ENCODE data around the gene STK24.

- TF ChIP-seq POLR2AphosphoS5 (IDR thresholded peaks at IDR 0.05; ENCODE audit: low read depth, low read length) (no peak), TCF12 (IDR thresholded peaks at IDR 0.05) (no peak), YY1 (IDR thresholded peaks at IDR 0.05; ENCODE audit: low read depth) (no peak), EZH2phosphoT487 (IDR thresholded peaks at IDR 0.05; ENCODE audit: borderline replicate concordance, low read depth) (no peak), RAD21 (IDR thresholded peaks at IDR 0.05; ENCODE audit: low read length) (no peak), SIN3A (IDR thresholded peaks at IDR 0.05; ENCODE audit: borderline replicate concordance, low read depth, low read length) (no peak), GABPA (IDR thresholded peaks at IDR 0.05; ENCODE audit: low read depth) (no peak), SMC3 (IDR thresholded peaks at IDR 0.05; ENCODE audit: low read depth, low read length) (no peak), EP300 (IDR thresholded peaks at IDR 0.05; ENCODE audit: borderline replicate concordance in 1 of 2, low read depth in 1 of 2, low read length in 1 of 2) (no peak)
- TF ChIP-seq, protein P1, sequence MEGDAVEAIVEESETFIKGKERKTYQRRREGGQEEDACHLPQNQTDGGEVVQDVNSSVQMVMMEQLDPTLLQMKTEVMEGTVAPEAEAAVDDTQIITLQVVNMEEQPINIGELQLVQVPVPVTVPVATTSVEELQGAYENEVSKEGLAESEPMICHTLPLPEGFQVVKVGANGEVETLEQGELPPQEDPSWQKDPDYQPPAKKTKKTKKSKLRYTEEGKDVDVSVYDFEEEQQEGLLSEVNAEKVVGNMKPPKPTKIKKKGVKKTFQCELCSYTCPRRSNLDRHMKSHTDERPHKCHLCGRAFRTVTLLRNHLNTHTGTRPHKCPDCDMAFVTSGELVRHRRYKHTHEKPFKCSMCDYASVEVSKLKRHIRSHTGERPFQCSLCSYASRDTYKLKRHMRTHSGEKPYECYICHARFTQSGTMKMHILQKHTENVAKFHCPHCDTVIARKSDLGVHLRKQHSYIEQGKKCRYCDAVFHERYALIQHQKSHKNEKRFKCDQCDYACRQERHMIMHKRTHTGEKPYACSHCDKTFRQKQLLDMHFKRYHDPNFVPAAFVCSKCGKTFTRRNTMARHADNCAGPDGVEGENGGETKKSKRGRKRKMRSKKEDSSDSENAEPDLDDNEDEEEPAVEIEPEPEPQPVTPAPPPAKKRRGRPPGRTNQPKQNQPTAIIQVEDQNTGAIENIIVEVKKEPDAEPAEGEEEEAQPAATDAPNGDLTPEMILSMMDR (IDR thresholded peaks at IDR 0.05): no peak
- TF ChIP-seq, protein P2, sequence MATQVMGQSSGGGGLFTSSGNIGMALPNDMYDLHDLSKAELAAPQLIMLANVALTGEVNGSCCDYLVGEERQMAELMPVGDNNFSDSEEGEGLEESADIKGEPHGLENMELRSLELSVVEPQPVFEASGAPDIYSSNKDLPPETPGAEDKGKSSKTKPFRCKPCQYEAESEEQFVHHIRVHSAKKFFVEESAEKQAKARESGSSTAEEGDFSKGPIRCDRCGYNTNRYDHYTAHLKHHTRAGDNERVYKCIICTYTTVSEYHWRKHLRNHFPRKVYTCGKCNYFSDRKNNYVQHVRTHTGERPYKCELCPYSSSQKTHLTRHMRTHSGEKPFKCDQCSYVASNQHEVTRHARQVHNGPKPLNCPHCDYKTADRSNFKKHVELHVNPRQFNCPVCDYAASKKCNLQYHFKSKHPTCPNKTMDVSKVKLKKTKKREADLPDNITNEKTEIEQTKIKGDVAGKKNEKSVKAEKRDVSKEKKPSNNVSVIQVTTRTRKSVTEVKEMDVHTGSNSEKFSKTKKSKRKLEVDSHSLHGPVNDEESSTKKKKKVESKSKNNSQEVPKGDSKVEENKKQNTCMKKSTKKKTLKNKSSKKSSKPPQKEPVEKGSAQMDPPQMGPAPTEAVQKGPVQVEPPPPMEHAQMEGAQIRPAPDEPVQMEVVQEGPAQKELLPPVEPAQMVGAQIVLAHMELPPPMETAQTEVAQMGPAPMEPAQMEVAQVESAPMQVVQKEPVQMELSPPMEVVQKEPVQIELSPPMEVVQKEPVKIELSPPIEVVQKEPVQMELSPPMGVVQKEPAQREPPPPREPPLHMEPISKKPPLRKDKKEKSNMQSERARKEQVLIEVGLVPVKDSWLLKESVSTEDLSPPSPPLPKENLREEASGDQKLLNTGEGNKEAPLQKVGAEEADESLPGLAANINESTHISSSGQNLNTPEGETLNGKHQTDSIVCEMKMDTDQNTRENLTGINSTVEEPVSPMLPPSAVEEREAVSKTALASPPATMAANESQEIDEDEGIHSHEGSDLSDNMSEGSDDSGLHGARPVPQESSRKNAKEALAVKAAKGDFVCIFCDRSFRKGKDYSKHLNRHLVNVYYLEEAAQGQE (IDR thresholded peaks at IDR 0.05; ENCODE audit: low read depth, low read length): no peak
- TF ChIP-seq, protein P3, sequence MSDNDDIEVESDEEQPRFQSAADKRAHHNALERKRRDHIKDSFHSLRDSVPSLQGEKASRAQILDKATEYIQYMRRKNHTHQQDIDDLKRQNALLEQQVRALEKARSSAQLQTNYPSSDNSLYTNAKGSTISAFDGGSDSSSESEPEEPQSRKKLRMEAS (IDR thresholded peaks at IDR 0.05; ENCODE audit: low read depth): no peak
- TF ChIP-seq, protein P4, sequence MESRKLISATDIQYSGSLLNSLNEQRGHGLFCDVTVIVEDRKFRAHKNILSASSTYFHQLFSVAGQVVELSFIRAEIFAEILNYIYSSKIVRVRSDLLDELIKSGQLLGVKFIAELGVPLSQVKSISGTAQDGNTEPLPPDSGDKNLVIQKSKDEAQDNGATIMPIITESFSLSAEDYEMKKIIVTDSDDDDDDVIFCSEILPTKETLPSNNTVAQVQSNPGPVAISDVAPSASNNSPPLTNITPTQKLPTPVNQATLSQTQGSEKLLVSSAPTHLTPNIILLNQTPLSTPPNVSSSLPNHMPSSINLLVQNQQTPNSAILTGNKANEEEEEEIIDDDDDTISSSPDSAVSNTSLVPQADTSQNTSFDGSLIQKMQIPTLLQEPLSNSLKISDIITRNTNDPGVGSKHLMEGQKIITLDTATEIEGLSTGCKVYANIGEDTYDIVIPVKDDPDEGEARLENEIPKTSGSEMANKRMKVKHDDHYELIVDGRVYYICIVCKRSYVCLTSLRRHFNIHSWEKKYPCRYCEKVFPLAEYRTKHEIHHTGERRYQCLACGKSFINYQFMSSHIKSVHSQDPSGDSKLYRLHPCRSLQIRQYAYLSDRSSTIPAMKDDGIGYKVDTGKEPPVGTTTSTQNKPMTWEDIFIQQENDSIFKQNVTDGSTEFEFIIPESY (IDR thresholded peaks at IDR 0.05; ENCODE audit: borderline replicate concordance, low read depth): no peak
These were observed 18.2 kb upstream of the STK24 start for GRCh38 chr13:98595134-98595533.
